ENCODE measurements around the gene BACH2.
"Not testable (repeated sequence)": the region's sequence is repeated elsewhere in the genome, so short reads cannot be mapped to it uniquely, and the experiment has no call there.

The BACH2 gene

GRCh38 chr6:90131614-90132423, 164.8 kb downstream of the BACH2 start:
- DNase-seq (ENCODE audit: low spot score) = no peak
- no peak for TF ChIP-seq CTCF (IDR thresholded peaks at IDR 0.05; ENCODE audit: extremely low read depth, insufficient read depth, missing control alignments)
- in situ Hi-C loops (cut with MboI; ENCODE audit: low pct_unique_long_range_greater_than_20kb, low sequenced_read_pairs, unreplicated experiment) = no loop called here

- TF ChIP-seq CTCF (IDR thresholded peaks at IDR 0.05; ENCODE audit: extremely low read depth, insufficient read depth, missing control alignments) = no peak
- no peak for DNase-seq (ENCODE audit: low spot score)
- in situ Hi-C loops (cut with MboI; ENCODE audit: low pct_unique_long_range_greater_than_20kb, low sequenced_read_pairs, unreplicated experiment) = no loop called here
Measured at GRCh38 chr6:90131125-90131524, 165.5 kb downstream of the BACH2 start.

- in situ Hi-C loops (cut with MboI; ENCODE audit: low pct_unique_long_range_greater_than_20kb, low sequenced_read_pairs, unreplicated experiment); DNase-seq (ENCODE audit: low spot score): not testable (repeated sequence)
Measured at GRCh38 chr6:90128687-90129086, 168.0 kb downstream of the BACH2 start.

- TF ChIP-seq CTCF (IDR thresholded peaks at IDR 0.05; ENCODE audit: extremely low read depth, insufficient read depth, missing control alignments) = no peak
- DNase-seq (ENCODE audit: low spot score) = no peak
- in situ Hi-C loops (cut with MboI; ENCODE audit: low pct_unique_long_range_greater_than_20kb, low sequenced_read_pairs, unreplicated experiment) = no loop called here
Measured at GRCh38 chr6:90127595-90127994, 169.0 kb downstream of the BACH2 start.

GRCh38 chr6:90126839-90127238, 169.8 kb downstream of the BACH2 start:
- in situ Hi-C loops (cut with MboI; ENCODE audit: low pct_unique_long_range_greater_than_20kb, low sequenced_read_pairs, unreplicated experiment) = no loop called here
- TF ChIP-seq CTCF (IDR thresholded peaks at IDR 0.05; ENCODE audit: extremely low read depth, insufficient read depth, missing control alignments) = no peak
- DNase-seq (ENCODE audit: low spot score) = no peak

GRCh38 chr6:90126181-90126580, 170.5 kb downstream of the BACH2 start:
- no peak for TF ChIP-seq CTCF (IDR thresholded peaks at IDR 0.05; ENCODE audit: extremely low read depth, insufficient read depth, missing control alignments)
- no peak for DNase-seq (ENCODE audit: low spot score)
- in situ Hi-C loops (cut with MboI; ENCODE audit: low pct_unique_long_range_greater_than_20kb, low sequenced_read_pairs, unreplicated experiment) = no loop called here

- no peak for TF ChIP-seq CTCF (IDR thresholded peaks at IDR 0.05; ENCODE audit: extremely low read depth, insufficient read depth, missing control alignments)
- DNase-seq (ENCODE audit: low spot score) = no peak
- in situ Hi-C loops (cut with MboI; ENCODE audit: low pct_unique_long_range_greater_than_20kb, low sequenced_read_pairs, unreplicated experiment) = no loop called here
Measured at GRCh38 chr6:90124874-90125510, 171.7 kb downstream of the BACH2 start.

All from GM13977 (cell line).